Gastroesophageal sphincter (tissue), 3 donors: ENCODE data around the gene SQSTM1.

ENCODE experiments used
- EP300 ChIP-seq: sonication (generic); formaldehyde crosslinking; IDR thresholded peaks from one replicate; pipeline ENCODE4 v1.6.1; 2017; ENCODE audit warnings: antibody characterized with exemption, mild to moderate bottlenecking
- POLR2A ChIP-seq, 2 donors: fragments of 450-650 bp; IDR thresholded peaks; one replicate each; pipeline ENCODE4 v1.6.1; 2017; ENCODE audit warnings: antibody characterized with exemption in 2 of 2, mild to moderate bottlenecking in 2 of 2, moderate library complexity in 1 of 2
- POLR2AphosphoS5 ChIP-seq: sonication (generic); formaldehyde crosslinking; IDR thresholded peaks from one replicate; pipeline ENCODE4 v1.6.1; 2017; ENCODE audit warnings: antibody characterized with exemption
- TF ChIP-seq, protein P1 (sequence below), 4 experiments: fragments of 200-600 bp in 2 of 4; fragments of 450-650 bp in 2 of 4; sonication (generic) in 1 of 4; IDR thresholded peaks; one replicate each; pipeline ENCODE4 v1.5.1; 2017 to 2019; ENCODE audit warnings: antibody characterized with exemption in 4 of 4, mild to moderate bottlenecking in 2 of 4, moderate library complexity in 2 of 4

DNA sequence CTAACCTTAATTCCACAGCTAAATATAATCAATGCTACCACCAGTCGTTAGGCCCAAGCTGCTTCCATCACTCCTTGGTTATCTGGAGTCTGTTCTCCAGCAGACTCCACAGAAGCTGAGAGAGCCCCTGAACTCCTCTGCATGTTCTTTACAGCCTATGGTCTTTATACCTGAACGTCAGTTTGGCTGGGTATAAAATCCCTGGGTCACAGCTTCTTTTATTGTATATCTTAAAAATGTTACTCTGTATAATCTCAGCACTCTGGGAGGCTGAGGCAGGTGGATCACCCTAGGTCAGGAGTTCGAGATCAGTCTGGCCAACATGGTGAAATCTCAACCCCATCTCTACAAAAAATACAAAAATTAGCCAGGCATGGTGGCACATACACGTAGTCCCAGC, 61.6 kb downstream of the SQSTM1 start:
- TF ChIP-seq, protein P1, sequence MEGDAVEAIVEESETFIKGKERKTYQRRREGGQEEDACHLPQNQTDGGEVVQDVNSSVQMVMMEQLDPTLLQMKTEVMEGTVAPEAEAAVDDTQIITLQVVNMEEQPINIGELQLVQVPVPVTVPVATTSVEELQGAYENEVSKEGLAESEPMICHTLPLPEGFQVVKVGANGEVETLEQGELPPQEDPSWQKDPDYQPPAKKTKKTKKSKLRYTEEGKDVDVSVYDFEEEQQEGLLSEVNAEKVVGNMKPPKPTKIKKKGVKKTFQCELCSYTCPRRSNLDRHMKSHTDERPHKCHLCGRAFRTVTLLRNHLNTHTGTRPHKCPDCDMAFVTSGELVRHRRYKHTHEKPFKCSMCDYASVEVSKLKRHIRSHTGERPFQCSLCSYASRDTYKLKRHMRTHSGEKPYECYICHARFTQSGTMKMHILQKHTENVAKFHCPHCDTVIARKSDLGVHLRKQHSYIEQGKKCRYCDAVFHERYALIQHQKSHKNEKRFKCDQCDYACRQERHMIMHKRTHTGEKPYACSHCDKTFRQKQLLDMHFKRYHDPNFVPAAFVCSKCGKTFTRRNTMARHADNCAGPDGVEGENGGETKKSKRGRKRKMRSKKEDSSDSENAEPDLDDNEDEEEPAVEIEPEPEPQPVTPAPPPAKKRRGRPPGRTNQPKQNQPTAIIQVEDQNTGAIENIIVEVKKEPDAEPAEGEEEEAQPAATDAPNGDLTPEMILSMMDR (IDR thresholded peaks at IDR 0.05) = no peak
- TF ChIP-seq POLR2A (IDR thresholded peaks at IDR 0.05) (no peak), POLR2AphosphoS5 (no peak), EP300 (no peak)
